ENCODE data around the gene RBL1. TPM values are rescaled to one million over a fixed set of nuclear protein-coding genes. Genes with fewer than 3 reads are reported as not detected.
"Not testable (repeated sequence)": the region's sequence is repeated elsewhere in the genome, so short reads cannot be mapped to it uniquely, and the experiment has no call there.

Gene RBL1
- total and polyA plus RNA-seq, 7 donors = 0.82 to 10.7 (median 4.0) TPM

DNA sequence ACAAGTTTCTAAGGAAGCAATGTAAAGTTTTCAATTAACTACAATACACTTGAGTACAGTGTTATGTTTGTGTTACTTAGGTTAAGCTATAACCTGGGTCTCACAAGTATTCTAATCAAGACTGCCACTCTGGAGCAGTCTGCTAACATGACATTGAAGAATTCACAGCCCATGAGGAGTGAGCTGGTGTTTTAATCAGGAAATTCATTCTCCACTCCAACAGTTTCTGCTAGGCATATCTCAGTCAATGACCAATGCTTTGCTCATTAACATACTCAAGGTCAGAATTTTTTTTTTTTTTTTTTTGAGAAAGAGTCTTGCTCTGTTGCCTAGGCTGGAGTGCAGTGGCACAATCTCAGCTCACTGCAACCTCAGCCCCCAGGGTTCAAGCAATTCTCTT, 84.7 kb downstream of the RBL1 start:
- Histone ChIP-seq H3K4me3 (no peak overlapping the region), H3K27ac (no peak overlapping the region), H3K36me3 (ENCODE audit: insufficient read depth in 1 of 2, low read depth in 1 of 2) (peaks cover 0 to 20% of the 10 kb centered on the region in 2 donors), H3K4me1 (no peaks in the 10 kb centered on the region), H3K27me3 (ENCODE audit: insufficient read depth in 3 of 3, low read length in 2 of 3) (no peaks in the 10 kb centered on the region), H3K9me3 (no peaks in the 10 kb centered on the region)
- no peak for ATAC-seq
- intact Hi-C loops (cut with DNase I) = no loop called here
- TF ChIP-seq CTCF (IDR thresholded peaks at IDR 0.05) = no peak
- DNase-seq = no peak

DNA sequence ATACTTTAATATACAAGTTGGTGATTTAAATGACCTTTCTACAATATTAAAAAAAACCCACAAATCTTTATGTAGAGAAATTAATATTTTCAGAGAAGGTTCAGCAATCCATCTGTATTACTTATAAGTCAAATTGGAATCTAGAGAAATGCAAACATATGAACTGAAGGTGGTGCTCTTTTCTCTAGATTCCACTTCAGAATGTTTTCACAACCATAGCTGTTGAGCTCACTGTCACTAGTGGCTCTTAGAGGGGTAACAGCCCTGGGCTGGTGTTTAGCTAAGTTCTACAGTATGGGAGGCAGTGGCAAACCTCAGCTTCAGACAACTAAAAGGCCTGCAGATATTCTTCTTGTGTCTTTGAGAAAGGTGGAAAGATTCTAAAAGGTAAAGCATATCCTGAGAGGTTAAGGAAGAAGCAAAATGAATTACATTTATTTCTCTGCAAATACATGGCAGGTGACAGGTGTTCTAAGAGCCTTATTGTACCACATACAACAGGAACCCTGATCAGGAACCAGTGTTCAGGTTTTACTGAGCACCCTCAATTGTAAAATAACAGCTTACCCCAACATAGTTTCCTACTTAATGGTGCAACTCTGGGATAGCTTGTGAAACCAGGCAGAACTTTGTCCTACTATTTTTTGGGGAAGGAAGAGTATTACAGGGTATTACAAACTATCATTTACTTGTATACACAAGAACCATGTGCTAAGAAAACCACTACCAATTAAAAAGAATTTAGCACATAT, 87.7 kb downstream of the RBL1 start:
- no peak for ATAC-seq
- no peaks in the 10 kb centered on the region for H3K27me3 ChIP-seq (ENCODE audit: insufficient read depth in 3 of 3, low read length in 2 of 3)
- TF ChIP-seq CTCF (IDR thresholded peaks at IDR 0.05) = no peak
- H3K36me3 ChIP-seq (ENCODE audit: insufficient read depth in 1 of 2, low read depth in 1 of 2) = peaks cover 0 to 17% of the 10 kb centered on the region in 2 donors
- no peak overlapping the region for H3K27ac ChIP-seq
- DNase-seq = no peak
- H3K9me3 ChIP-seq = no peaks in the 10 kb centered on the region
- H3K4me3 ChIP-seq = no peak overlapping the region
- intact Hi-C loops (cut with DNase I) = no loop called here
- no peaks in the 10 kb centered on the region for H3K4me1 ChIP-seq

DNA sequence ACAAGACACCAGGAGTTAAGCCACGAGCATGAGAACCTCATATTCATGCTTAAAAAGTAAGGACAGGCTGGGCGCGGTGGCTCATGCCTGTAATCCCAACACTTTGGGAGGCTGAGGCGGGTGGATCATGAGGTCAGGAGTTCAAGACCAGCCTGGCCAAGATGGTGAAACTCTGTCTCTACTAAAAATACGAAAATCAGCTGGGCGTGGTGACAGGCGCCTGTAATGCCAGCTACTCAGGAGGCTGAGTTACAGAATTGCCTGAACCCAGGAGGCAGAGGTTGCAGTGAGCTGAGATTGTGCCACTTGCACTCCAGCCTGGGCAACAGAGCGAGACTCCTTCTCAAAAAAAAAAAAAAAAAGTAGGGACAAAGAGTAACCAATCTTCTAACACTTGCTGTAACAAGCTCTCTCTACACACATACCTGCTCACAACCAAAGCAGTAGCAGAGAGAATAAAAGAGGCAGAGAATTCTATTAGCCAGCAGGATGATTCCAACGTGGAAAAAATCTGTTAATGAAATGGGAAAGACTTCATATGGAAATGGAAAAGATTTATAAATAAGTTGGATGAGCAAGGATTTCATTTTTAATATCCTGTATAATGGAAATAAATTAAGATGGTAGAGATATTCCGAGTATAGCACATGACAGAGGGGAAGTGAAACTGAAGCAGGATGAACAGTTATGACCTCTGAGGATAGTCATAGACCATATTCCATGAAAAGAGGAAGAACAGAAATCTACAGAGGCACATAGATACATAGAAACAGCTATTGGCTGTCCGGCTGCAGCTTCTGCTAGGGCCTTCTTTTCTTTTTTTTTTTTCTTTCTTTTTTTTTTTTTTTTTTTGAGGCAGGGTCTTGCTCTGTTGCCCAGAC, 90.5 kb downstream of the RBL1 start:
- H3K9me3 ChIP-seq; intact Hi-C loops (cut with DNase I); H3K27ac ChIP-seq; DNase-seq; H3K4me1 ChIP-seq; ATAC-seq; H3K4me3 ChIP-seq; H3K27me3 ChIP-seq (ENCODE audit: insufficient read depth in 3 of 3, low read length in 2 of 3): not testable (repeated sequence)
- H3K36me3 ChIP-seq (ENCODE audit: insufficient read depth in 1 of 2, low read depth in 1 of 2) = peaks cover 0 to 24% of the 10 kb centered on the region in 2 donors
- WGBS, 3 donors = 91 to 92% (median 91%) methylated on average over 11 of the region's 11 CpGs

DNA sequence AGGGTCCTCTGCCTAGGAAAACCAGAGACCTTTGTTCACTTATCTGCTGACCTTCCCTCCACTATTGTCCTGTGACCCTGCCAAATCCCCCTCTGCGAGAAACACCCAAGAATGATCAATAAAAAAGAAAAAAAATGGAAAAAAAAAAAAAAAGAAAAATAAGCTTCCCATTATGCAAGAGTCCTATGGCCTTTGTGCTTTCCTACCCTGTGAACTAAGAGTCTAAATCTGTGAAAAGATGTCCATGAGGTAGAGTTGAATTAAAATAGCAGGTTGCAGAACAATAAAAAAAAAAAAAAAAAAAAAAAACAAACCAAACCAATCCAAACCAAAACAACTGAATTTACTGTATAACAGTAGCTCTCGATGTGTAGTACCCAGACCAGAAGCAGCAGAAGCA, 94.2 kb downstream of the RBL1 start:
- ATAC-seq; DNase-seq; H3K4me3 ChIP-seq; intact Hi-C loops (cut with DNase I); H3K4me1 ChIP-seq; H3K27ac ChIP-seq; H3K27me3 ChIP-seq (ENCODE audit: insufficient read depth in 3 of 3, low read length in 2 of 3); H3K9me3 ChIP-seq: not testable (repeated sequence)
- 98 to 100% (median 100%) methylated on average over 1 to 2 of the region's 2 CpGs for WGBS, 3 donors
- peaks cover 0 to 28% of the 10 kb centered on the region in 2 donors for H3K36me3 ChIP-seq (ENCODE audit: insufficient read depth in 1 of 2, low read depth in 1 of 2)

DNA sequence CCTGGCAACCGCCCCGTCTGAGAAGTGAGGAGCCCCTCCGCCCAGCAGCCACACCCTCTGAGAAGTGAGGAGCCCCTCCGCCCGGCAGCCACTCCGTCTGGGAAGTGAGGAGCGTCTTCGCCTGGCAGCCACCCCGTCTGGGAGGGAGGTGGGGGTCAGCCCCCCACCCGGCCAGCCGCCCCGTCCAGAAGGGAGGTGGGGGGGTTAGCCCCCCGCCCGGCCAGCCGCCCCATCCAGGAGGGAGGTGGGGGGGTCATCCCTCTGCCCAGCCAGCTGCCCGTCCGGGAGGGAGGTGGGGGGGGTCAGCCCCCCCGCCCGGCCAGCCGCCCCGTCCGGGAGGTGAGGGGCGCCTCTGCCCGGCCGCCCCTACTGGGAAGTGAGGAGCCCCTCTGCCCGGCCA, 95.6 kb downstream of the RBL1 start:
- ATAC-seq; H3K4me1 ChIP-seq; intact Hi-C loops (cut with DNase I); H3K4me3 ChIP-seq; H3K27me3 ChIP-seq (ENCODE audit: insufficient read depth in 3 of 3, low read length in 2 of 3); DNase-seq; H3K9me3 ChIP-seq; H3K27ac ChIP-seq: not testable (repeated sequence)
- 95 to 100% methylated on average over 2 to 8 of the region's 26 CpGs; no CpG with 5 or more reads in 1 of the 3 donors for WGBS, 3 donors
- peaks cover 0 to 34% of the 10 kb centered on the region in 2 donors for H3K36me3 ChIP-seq (ENCODE audit: insufficient read depth in 1 of 2, low read depth in 1 of 2)

- intact Hi-C loops (cut with DNase I) = no loop called here
- no peaks in the 10 kb centered on the region for H3K4me1 ChIP-seq
- no peak overlapping the region for H3K4me3 ChIP-seq
- no peak for DNase-seq
- H3K9me3 ChIP-seq = no peaks in the 10 kb centered on the region
- no peak for TF ChIP-seq CTCF (IDR thresholded peaks at IDR 0.05)
- peaks cover 0 to 33% of the 10 kb centered on the region in 2 donors for H3K36me3 ChIP-seq (ENCODE audit: insufficient read depth in 1 of 2, low read depth in 1 of 2)
- no peak for ATAC-seq
- no peaks in the 10 kb centered on the region for H3K27me3 ChIP-seq (ENCODE audit: insufficient read depth in 3 of 3, low read length in 2 of 3)
- WGBS, 3 donors = 88 to 92% (median 91%) methylated on average over 7 of the region's 7 CpGs
- no peak overlapping the region for H3K27ac ChIP-seq
Observed at GRCh38 chr20:36998652-36999051, 97.1 kb downstream of the RBL1 start.

Data from psoas muscle (tissue), 8 donors.